Measurements from ENCODE around the gene SERINC3. TPM values are rescaled to one million over a fixed set of nuclear protein-coding genes. Genes with fewer than 3 reads are reported as not detected.

Gene SERINC3
- total RNA-seq, 1 donor from 2014 or later = 94.3 TPM

DNA sequence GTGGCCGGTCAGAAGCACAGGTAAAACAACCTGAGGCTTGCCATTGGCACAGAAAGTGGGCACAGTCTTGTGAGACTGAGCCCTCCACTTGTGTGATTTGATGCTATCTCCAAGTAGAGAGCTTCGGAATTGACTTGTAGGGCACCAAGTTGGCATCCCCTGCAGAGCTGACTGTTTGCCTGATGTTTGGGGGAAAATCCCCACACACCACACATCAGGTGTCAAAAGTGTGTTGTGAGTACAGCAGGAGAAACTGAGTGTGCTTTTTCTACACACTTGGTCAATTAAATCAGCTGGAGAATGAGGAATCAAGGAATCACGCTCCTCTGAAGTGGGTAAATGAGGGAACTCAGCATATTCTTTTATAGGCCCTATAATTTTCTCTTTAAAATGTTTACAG lies 989 bp downstream of the SERINC3 start:
- no peak overlapping the region for H2AFZ ChIP-seq (ENCODE audit: low read depth, low read length)
- H3K4me3 ChIP-seq (ENCODE audit: insufficient read depth, low read depth, low read length) = peak overlapping the region; percentile 83
- Mint-ChIP-seq H3K27me3 (ENCODE audit: low read depth, unreplicated experiment) (no peaks in the 10 kb centered on the region), H3K4me1 (ENCODE audit: low read depth, unreplicated experiment) (peaks cover 10% of the 10 kb centered on the region), H3K27ac (ENCODE audit: unreplicated experiment) (peak overlapping the region; percentile 89), H3K4me3 (ENCODE audit: unreplicated experiment) (peak overlapping the region; percentile 91), H3K36me3 (ENCODE audit: low read depth, unreplicated experiment) (no peaks in the 10 kb centered on the region), H3K9me3 (ENCODE audit: unreplicated experiment) (no peaks in the 10 kb centered on the region)
- H3K4me2 ChIP-seq (ENCODE audit: low read length) = peak overlapping the region; percentile 96
- H3K4me1 ChIP-seq (ENCODE audit: insufficient read depth, low read length) = peaks cover 8% of the 10 kb centered on the region
- TF ChIP-seq, protein P1, sequence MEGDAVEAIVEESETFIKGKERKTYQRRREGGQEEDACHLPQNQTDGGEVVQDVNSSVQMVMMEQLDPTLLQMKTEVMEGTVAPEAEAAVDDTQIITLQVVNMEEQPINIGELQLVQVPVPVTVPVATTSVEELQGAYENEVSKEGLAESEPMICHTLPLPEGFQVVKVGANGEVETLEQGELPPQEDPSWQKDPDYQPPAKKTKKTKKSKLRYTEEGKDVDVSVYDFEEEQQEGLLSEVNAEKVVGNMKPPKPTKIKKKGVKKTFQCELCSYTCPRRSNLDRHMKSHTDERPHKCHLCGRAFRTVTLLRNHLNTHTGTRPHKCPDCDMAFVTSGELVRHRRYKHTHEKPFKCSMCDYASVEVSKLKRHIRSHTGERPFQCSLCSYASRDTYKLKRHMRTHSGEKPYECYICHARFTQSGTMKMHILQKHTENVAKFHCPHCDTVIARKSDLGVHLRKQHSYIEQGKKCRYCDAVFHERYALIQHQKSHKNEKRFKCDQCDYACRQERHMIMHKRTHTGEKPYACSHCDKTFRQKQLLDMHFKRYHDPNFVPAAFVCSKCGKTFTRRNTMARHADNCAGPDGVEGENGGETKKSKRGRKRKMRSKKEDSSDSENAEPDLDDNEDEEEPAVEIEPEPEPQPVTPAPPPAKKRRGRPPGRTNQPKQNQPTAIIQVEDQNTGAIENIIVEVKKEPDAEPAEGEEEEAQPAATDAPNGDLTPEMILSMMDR (IDR thresholded peaks at IDR 0.05; ENCODE audit: insufficient read depth, low read depth, low read length) = no peak
- no peak for TF ChIP-seq EZH2 (IDR thresholded peaks at IDR 0.05; ENCODE audit: insufficient read depth, low read length)
- H3K79me2 ChIP-seq (ENCODE audit: insufficient read depth, low read length) = peaks cover 59% of the 10 kb centered on the region
- H3K27me3 ChIP-seq (ENCODE audit: insufficient read depth, low read length) = no peaks in the 10 kb centered on the region
- no peak for FAIRE-seq
- H4K20me1 ChIP-seq (ENCODE audit: insufficient read depth, low read length) = peaks cover 45% of the 10 kb centered on the region
- H3K36me3 ChIP-seq (ENCODE audit: insufficient read depth, low read length) = no peaks in the 10 kb centered on the region
- H3K27ac ChIP-seq (ENCODE audit: low read depth, low read length) = peak overlapping the region; percentile 99
- peak overlapping the region; percentile 99 for H3K9ac ChIP-seq (ENCODE audit: low read length)
- no peak for DNase-seq (ENCODE audit: low read depth)
- no peaks in the 10 kb centered on the region for H3K9me3 ChIP-seq (ENCODE audit: insufficient read depth, low read depth, low read length)

DNA sequence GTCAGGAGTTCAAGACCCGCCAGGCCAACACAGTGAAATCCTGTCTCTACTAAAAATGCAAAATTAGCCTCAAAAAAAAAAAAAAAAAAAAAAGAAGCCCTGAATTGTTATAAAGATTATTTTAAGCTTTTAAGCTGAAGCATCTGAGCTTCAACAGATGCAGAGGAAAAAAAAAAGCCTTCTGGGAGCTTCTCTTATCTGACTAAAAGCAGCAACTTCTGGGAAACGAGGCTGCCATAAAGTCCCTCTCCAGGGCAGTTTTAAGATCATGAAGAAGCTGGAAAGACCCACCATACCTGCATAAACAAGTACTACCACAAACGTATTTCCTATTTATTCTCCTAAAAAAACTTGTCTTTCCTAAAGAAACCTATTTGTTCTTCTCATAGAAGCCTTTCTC lies 3.6 kb downstream of the SERINC3 start:
- Histone ChIP-seq H2AFZ (ENCODE audit: low read depth, low read length) (no peak overlapping the region), H4K20me1 (ENCODE audit: insufficient read depth, low read length) (peaks cover 67% of the 10 kb centered on the region)
- peaks cover 10% of the 10 kb centered on the region for H3K4me1 Mint-ChIP-seq (ENCODE audit: low read depth, unreplicated experiment)

DNA sequence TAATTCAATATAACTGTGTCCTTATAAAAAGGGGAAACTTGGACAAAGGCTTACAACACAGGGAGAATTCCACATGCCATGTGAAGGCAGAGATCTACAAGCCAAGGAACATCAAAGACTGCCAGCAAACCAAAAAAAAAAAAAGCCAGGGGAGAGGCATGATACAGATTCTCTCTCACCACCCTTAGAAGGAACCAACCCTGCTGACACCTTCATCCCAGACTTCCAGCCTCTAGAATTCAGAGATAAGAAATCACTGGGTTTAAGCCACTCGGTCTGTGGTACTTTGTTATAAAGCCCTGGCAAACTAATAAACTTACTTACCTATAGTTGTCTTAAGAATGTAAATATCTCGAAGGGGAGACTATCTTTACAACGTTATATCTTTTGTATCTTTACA lies 4.4 kb downstream of the SERINC3 start:
- Histone ChIP-seq H3K27me3 (ENCODE audit: insufficient read depth, low read length) (no peaks in the 10 kb centered on the region), H3K27ac (ENCODE audit: low read depth, low read length) (peak overlapping the region; percentile 7), H4K20me1 (ENCODE audit: insufficient read depth, low read length) (peaks cover 74% of the 10 kb centered on the region), H3K79me2 (ENCODE audit: insufficient read depth, low read length) (peaks cover 91% of the 10 kb centered on the region), H3K4me3 (ENCODE audit: insufficient read depth, low read depth, low read length) (no peak overlapping the region), H3K9ac (ENCODE audit: low read length) (no peak overlapping the region), H3K9me3 (ENCODE audit: insufficient read depth, low read depth, low read length) (no peaks in the 10 kb centered on the region), H3K4me2 (ENCODE audit: low read length) (no peak overlapping the region), H2AFZ (ENCODE audit: low read depth, low read length) (no peak overlapping the region), H3K4me1 (ENCODE audit: insufficient read depth, low read length) (peaks cover 7% of the 10 kb centered on the region), H3K36me3 (ENCODE audit: insufficient read depth, low read length) (no peaks in the 10 kb centered on the region)
- Mint-ChIP-seq H3K4me1 (ENCODE audit: low read depth, unreplicated experiment) (peaks cover 10% of the 10 kb centered on the region), H3K4me3 (ENCODE audit: unreplicated experiment) (no peak overlapping the region), H3K27me3 (ENCODE audit: low read depth, unreplicated experiment) (no peaks in the 10 kb centered on the region), H3K27ac (ENCODE audit: unreplicated experiment) (no peak overlapping the region), H3K9me3 (ENCODE audit: unreplicated experiment) (no peaks in the 10 kb centered on the region), H3K36me3 (ENCODE audit: low read depth, unreplicated experiment) (no peaks in the 10 kb centered on the region)
- TF ChIP-seq EZH2 (IDR thresholded peaks at IDR 0.05; ENCODE audit: insufficient read depth, low read length) = no peak
- TF ChIP-seq, protein P1 (IDR thresholded peaks at IDR 0.05; ENCODE audit: insufficient read depth, low read depth, low read length) = no peak
- DNase-seq (ENCODE audit: low read depth) (no peak), FAIRE-seq (no peak)

More for the DNA sequence above, 3.6 kb downstream of the SERINC3 start:
- Mint-ChIP-seq H3K27me3 (ENCODE audit: low read depth, unreplicated experiment) (no peaks in the 10 kb centered on the region), H3K4me3 (ENCODE audit: unreplicated experiment) (no peak overlapping the region), H3K36me3 (ENCODE audit: low read depth, unreplicated experiment) (no peaks in the 10 kb centered on the region), H3K27ac (ENCODE audit: unreplicated experiment) (no peak overlapping the region), H3K9me3 (ENCODE audit: unreplicated experiment) (no peaks in the 10 kb centered on the region)
- no peak overlapping the region for H3K9ac ChIP-seq (ENCODE audit: low read length)
- no peak overlapping the region for H3K4me3 ChIP-seq (ENCODE audit: insufficient read depth, low read depth, low read length)
- peaks cover 84% of the 10 kb centered on the region for H3K79me2 ChIP-seq (ENCODE audit: insufficient read depth, low read length)
- DNase-seq (ENCODE audit: low read depth) (no peak), FAIRE-seq (no peak)
- peaks cover 7% of the 10 kb centered on the region for H3K4me1 ChIP-seq (ENCODE audit: insufficient read depth, low read length)
- H3K27me3 ChIP-seq (ENCODE audit: insufficient read depth, low read length) = no peaks in the 10 kb centered on the region
- no peak for TF ChIP-seq EZH2 (IDR thresholded peaks at IDR 0.05; ENCODE audit: insufficient read depth, low read length)
- TF ChIP-seq, protein P1 (IDR thresholded peaks at IDR 0.05; ENCODE audit: insufficient read depth, low read depth, low read length) = no peak
- no peaks in the 10 kb centered on the region for H3K36me3 ChIP-seq (ENCODE audit: insufficient read depth, low read length)
- H3K27ac ChIP-seq (ENCODE audit: low read depth, low read length) = no peak overlapping the region
- H3K9me3 ChIP-seq (ENCODE audit: insufficient read depth, low read depth, low read length) = no peaks in the 10 kb centered on the region
- no peak overlapping the region for H3K4me2 ChIP-seq (ENCODE audit: low read length)

Measured in astrocyte (in vitro differentiated cells and primary cell).